Testis (tissue), 3 donors: ENCODE data around the gene MIGA1. TPM values are rescaled to one million over a fixed set of nuclear protein-coding genes. Genes with fewer than 3 reads are reported as not detected.
"Not testable (repeated sequence)": the region's sequence is repeated elsewhere in the genome, so short reads cannot be mapped to it uniquely, and the experiment has no call there.

Experiments used
- DNase-seq: peaks from one replicate; pipeline ENCODE4 v3.0.0-alpha.2; 2019
- H3K27ac ChIP-seq, 2 donors: fragments of 200-600 bp; sonication (generic); one replicate each; pipeline ENCODE4 v1.5.1; 2019
- H3K27me3 ChIP-seq: fragments of 200-600 bp; sonication (generic); one replicate; pipeline ENCODE4 v1.5.1; 2019
- H3K36me3 ChIP-seq: fragments of 200-600 bp; sonication (generic); one replicate; pipeline ENCODE4 v1.5.1; 2017; ENCODE audit warnings: low read depth; ENCODE audit errors: missing control alignments
- H3K4me1 ChIP-seq: fragments of 200-600 bp; sonication (generic); one replicate; pipeline ENCODE4 v1.5.1; 2019
- H3K4me3 ChIP-seq, 2 donors: fragments of 200-600 bp; sonication (generic); one replicate each; pipeline ENCODE4 v1.5.1; 2017 to 2019
- H3K9me3 ChIP-seq: fragments of 200-600 bp; sonication (generic); one replicate; pipeline ENCODE4 v1.5.1; 2017
- POLR2A ChIP-seq: fragments of 450-650 bp; IDR thresholded peaks from one replicate; pipeline ENCODE4 v1.6.1; 2017; ENCODE audit warnings: antibody characterized with exemption, mild to moderate bottlenecking, moderate library complexity
- WGBS, 2 donors: methylation state at CpG; one replicate each; pipeline ENCODE4 v1.1.5; 2018; 5-methylcytosine and 5-hydroxymethylcytosine counted together
- intact Hi-C: fragments of 100-400 bp; cut with DNase I; formaldehyde crosslinking; loops from one replicate; pipeline ENCODE4 v1.15.1; 2023; ENCODE audit warnings: low total_unique reads
- polyA plus RNA-seq: library from polyadenylated mRNA; stranded (reverse); fragments of 350-450 nt; fragmentation: Illumina TruSeq; extraction: RNeasy Lipid Tissue Mini Kit (QIAGEN cat#74804); gene quantifications from one replicate; pipeline ENCODE4 v1.2.3, GENCODE V29; 2014; ENCODE audit warnings: low read depth, low replicate concordance; ENCODE audit not compliant: insufficient read depth
- total RNA-seq, 2 donors: library from RNA; depleted of rRNA; stranded (reverse); fragments of >200 nt; gene quantifications; one replicate each; pipeline ENCODE4 v1.2.3, GENCODE V29; 2016
- TF ChIP-seq, protein P1 (sequence below), 3 experiments: fragments of 450-650 bp in 2 of 3; fragments of 200-600 bp in 1 of 3; sonication (generic) in 1 of 3; IDR thresholded peaks; one replicate each; pipeline ENCODE4 v1.5.1; 2016 to 2019; ENCODE audit warnings: antibody characterized with exemption in 3 of 3, mild to moderate bottlenecking in 2 of 3, moderate library complexity in 1 of 3

MIGA1 gene
- total and polyA plus RNA-seq, 3 donors from 2014 or later: 11.1 to 11.3 (median 11.2) TPM

DNA sequence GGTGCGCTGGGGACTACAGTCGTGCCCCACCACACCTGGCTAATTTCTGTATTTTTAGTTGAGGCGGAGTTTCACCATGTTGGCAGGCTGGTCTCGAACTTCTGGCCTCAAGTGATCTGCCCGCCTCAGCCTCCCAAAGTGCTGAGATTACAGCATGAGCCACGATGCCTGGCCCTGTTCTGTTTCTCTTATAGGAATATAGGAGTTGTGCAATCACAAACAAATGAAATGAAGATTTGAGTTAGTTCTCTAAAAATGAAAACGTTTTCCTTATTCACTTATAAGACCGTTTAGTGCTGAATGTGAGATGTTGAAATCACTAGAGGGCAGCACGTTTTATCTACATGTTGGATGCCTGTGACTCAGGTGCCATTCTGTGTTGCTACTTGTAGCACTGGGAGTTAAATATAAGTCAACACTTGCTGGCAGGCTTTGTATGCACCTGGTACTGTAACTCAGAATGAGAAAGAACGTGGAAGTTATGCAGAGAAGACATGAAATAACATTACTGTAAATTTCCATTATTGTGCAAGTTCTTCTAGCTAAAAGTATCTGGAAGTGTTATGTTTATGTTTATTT lies 45.8 kb downstream of the MIGA1 start:
- Histone ChIP-seq H3K36me3 (no peaks in the 10 kb centered on the region), H3K27ac (no peak overlapping the region), H3K27me3 (no peaks in the 10 kb centered on the region), H3K4me1 (no peaks in the 10 kb centered on the region), H3K4me3 (no peak overlapping the region), H3K9me3 (no peaks in the 10 kb centered on the region)
- intact Hi-C loops: no loop called here
- no peak for TF ChIP-seq POLR2A
- TF ChIP-seq, protein P1, sequence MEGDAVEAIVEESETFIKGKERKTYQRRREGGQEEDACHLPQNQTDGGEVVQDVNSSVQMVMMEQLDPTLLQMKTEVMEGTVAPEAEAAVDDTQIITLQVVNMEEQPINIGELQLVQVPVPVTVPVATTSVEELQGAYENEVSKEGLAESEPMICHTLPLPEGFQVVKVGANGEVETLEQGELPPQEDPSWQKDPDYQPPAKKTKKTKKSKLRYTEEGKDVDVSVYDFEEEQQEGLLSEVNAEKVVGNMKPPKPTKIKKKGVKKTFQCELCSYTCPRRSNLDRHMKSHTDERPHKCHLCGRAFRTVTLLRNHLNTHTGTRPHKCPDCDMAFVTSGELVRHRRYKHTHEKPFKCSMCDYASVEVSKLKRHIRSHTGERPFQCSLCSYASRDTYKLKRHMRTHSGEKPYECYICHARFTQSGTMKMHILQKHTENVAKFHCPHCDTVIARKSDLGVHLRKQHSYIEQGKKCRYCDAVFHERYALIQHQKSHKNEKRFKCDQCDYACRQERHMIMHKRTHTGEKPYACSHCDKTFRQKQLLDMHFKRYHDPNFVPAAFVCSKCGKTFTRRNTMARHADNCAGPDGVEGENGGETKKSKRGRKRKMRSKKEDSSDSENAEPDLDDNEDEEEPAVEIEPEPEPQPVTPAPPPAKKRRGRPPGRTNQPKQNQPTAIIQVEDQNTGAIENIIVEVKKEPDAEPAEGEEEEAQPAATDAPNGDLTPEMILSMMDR (IDR thresholded peaks at IDR 0.05): peak in 2 of 3 experiments; percentile 8 to 18
- DNase-seq: peak; percentile 36
- 60 to 66% methylated on average over 10 of the region's 10 CpGs for WGBS, 2 donors

DNA sequence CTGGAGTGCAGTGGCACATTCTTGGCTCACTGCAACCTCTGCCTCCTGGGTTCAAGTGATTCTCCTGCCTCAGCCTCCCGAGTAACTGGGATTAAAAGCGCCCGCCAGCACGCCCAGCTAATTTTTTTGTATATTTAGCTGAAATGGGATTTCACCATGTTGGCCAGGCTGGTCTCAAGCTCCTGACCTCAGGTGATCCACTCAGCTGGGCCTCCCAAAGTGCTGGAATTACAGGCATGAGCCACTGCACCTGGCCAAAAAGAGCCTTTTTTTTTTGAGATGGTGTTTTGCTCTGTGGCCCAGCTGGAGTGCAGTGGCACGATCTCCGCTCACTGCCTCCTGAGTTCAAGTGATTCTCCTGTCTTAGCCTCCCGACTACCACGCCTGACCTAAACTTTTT lies 47.4 kb downstream of the MIGA1 start:
- H3K4me1 ChIP-seq, H3K9me3 ChIP-seq, intact Hi-C loops, H3K4me3 ChIP-seq, H3K27ac ChIP-seq, H3K36me3 ChIP-seq, H3K27me3 ChIP-seq, DNase-seq: not testable (repeated sequence)
- WGBS, 2 donors: 96 to 97% methylated on average over 8 of the region's 8 CpGs

GRCh38 chr1:77828098-77828497 lies 48.6 kb downstream of the MIGA1 start:
- 92 to 98% methylated on average over 1 of the region's 1 CpG for WGBS, 2 donors
- H3K36me3 ChIP-seq: no peaks in the 10 kb centered on the region
- no peak for TF ChIP-seq POLR2A
- TF ChIP-seq, protein P1 (IDR thresholded peaks at IDR 0.05): no peak
- peaks cover 4% of the 10 kb centered on the region for H3K4me1 ChIP-seq
- H3K9me3 ChIP-seq: no peaks in the 10 kb centered on the region
- no peak overlapping the region for H3K27ac ChIP-seq
- H3K4me3 ChIP-seq: no peak overlapping the region
- H3K27me3 ChIP-seq: no peaks in the 10 kb centered on the region
- intact Hi-C loops: no loop called here
- no peak for DNase-seq

- Histone ChIP-seq H3K4me3 (no peak overlapping the region), H3K27me3 (no peaks in the 10 kb centered on the region), H3K4me1 (peaks cover 10% of the 10 kb centered on the region), H3K36me3 (no peaks in the 10 kb centered on the region), H3K27ac (no peak overlapping the region), H3K9me3 (no peaks in the 10 kb centered on the region)
- TF ChIP-seq, protein P1 (IDR thresholded peaks at IDR 0.05): no peak
- no peak for TF ChIP-seq POLR2A
- DNase-seq: no peak
- intact Hi-C loops: loop anchor here (10.0 kb wide), 1 partner anchor 55 kb away; the partner anchor contains the start of gene NEXN
- WGBS, 2 donors: 80 to 88% methylated on average over 1 of the region's 1 CpG
These were observed 50.4 kb downstream of the MIGA1 start for GRCh38 chr1:77829851-77830250.

- H3K27ac ChIP-seq: no peak overlapping the region
- TF ChIP-seq, protein P1 (IDR thresholded peaks at IDR 0.05): no peak
- no peak for TF ChIP-seq POLR2A
- no peaks in the 10 kb centered on the region for H3K9me3 ChIP-seq
- H3K27me3 ChIP-seq: no peaks in the 10 kb centered on the region
- no peak overlapping the region for H3K4me3 ChIP-seq
- no peaks in the 10 kb centered on the region for H3K36me3 ChIP-seq
- no peak for DNase-seq
- intact Hi-C loops: loop anchor here (10.0 kb wide), 1 partner anchor 54 kb away; the partner anchor contains the start of gene NEXN
- H3K4me1 ChIP-seq: peaks cover 10% of the 10 kb centered on the region
- WGBS, 2 donors: 83 to 86% methylated on average over 3 of the region's 3 CpGs
These were observed 51.5 kb downstream of the MIGA1 start for GRCh38 chr1:77830946-77831345.
